A172 (cell line): ENCODE results near the gene PANK3. TPM values are rescaled to one million over a fixed set of nuclear protein-coding genes. Genes with fewer than 3 reads are reported as not detected.
"Not testable (repeated sequence)": the region's sequence is repeated elsewhere in the genome, so short reads cannot be mapped to it uniquely, and the experiment has no call there.

ENCODE experiments used
- DNase-seq: peaks from one replicate; pipeline ENCODE4 v3.0.0-alpha.2; 2015; ENCODE audit warnings: low spot score
- total RNA-seq: library from RNA; depleted of rRNA; stranded (reverse); fragments of >200 nt; shearing (Covaris generic); gene quantifications from 2 replicates; pipeline ENCODE4 v1.2.3, GENCODE V29; 2014; rRNA removed

PANK3 gene
- 49.0 and 62.3 TPM in 2 replicates for total RNA-seq

DNA sequence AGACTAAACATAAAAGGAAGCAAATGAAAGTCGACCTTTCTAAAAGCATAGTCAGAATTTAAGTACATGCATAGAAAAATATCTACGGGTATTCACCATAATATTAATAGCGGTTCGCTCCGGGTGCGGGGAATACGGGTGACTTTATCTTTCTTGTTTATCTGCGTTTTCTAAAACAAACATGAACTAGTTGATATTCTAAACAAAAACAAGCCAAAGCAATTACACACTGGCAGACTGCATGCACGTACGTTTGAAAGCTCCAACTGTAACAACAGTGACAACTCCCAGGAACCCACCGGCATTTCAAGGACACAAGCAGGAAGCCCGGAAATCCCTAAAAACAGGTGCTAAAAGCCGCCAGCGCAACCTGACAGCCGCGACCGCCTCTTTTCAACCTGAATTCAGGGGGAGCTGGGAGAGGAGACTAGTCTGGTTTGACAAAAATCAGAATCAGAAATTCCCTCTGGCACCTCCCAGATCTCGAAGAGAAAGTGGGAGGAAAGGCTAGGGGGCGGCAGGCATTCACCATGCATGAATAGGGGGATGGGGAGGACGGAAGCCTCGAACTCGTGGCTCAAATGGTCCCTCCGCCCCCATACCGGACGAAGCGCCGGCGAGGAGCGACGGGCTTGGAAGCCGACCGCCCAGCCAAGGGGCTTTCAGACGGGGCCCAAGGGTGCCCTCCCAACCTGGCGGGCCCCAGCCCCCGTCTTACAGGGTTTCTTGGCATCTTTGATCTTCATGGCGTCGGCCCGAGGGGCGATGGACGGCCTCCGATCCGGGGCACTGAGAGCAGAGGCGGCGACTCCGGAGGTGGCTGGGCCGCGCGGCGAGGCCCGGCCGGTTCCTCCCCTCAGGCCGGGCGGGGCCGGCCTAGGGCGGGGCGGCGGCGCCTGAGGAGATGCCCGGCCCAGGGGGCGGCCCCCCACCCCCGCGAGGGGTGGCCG, at the start of gene PANK3:
PANK3 (minus strand) TSS at position 831 of the 950 bp plus-strand sequence; CDS start at position 746, 85 bp downstream.
- DNase-seq = peak; percentile 67

DNA sequence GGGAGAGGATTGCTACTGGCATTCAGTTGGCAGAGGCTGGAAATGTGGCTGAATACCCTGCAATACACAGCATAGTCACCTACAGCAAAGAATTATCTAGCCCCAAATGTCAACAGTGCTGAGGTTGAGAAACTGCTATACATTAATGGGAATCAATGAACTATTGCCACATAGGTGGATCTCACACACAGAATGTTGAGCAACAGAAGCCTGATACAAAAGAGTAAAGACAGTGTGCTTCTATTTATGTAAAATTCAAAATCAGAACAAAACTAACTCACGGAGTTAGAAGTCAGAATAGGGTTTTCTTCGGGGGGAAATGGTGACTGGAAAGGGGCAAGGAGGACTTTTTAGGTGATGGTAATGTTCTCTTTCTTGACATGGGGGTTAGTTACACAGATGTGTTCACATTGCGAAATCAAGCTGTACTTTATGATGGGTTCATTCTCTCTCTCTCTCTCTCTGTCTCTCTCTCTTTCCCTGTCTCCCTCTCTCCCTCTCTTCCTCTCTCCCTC, 45.7 kb upstream of the PANK3 start:
- DNase-seq = no peak

DNA sequence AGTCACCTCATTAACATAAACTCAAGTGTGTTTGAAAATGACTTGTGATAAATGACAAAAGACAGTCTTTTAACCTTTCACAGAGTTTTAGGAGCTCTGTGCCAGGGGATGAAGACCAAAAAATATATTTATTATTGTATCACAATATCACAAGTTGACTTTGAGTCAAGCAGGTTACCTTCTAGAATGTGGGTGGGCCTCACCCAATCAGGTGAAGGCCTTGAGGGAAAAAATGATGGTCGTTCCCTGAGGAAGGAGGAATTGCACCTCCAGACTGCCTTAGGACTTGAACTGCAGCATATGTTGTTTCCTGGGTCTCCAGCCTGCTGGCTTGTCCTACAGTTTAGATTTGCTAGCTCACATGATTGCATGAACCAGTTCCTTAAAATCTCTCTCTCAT, 41.6 kb upstream of the PANK3 start:
- DNase-seq = no peak

DNA sequence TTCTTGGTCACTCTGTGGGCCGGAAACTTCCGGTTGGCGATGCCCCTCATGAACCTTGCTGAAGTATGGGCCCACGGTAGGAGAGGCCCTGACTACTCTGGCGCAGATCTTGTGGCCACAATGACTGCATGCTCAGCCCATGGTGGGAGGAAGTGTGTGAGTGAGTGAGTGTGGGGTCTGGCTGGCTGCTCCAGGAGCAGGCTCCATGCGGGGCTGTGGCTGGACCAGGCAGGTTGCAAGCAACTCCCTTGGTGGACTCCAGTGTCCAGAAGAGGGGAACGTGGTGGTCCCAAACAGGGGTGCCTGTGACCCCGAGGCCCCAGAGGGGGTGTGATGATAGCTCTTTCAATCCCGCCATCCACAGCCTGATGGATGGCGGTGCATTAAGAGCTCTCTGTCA, 35.5 kb upstream of the PANK3 start:
- no peak for DNase-seq

DNA sequence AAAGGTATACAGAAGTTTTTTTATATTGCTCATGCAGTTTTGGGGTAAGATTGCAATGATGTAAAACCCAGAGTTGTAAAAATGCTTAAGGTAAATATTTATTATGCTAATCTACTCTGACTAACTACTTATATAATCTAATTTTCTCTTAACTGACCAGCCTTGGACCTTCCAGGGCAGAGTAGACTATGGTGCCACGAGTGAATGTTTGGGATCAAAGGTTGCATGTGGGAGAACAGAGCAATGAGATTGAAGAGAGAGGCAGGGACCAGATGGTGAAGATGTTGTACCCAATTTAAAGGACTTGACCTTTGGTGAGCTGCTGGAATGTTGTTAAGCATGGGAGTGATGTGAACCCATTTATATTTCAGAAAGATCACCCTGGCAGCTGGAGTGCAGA, 34.8 kb upstream of the PANK3 start:
- no peak for DNase-seq

DNA sequence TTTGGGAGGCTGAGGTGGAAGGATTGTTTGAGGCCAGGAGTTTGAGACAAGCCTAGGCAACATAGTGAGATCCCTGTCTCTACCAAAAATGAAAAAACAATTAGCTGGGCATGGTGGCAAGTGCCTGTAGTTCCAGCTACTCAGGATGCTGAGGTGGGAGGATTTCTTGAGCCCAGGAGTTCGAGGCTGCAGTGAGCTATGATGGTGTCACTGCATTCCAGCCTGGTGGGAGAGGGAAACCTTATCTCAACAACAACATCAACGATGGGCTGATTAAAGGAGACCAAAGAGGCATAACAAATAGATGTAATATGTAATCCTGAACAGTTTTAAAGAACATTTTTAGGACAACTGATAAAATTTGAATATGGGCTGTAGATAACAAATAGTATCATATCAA, 34.2 kb upstream of the PANK3 start:
- DNase-seq = no peak

DNA sequence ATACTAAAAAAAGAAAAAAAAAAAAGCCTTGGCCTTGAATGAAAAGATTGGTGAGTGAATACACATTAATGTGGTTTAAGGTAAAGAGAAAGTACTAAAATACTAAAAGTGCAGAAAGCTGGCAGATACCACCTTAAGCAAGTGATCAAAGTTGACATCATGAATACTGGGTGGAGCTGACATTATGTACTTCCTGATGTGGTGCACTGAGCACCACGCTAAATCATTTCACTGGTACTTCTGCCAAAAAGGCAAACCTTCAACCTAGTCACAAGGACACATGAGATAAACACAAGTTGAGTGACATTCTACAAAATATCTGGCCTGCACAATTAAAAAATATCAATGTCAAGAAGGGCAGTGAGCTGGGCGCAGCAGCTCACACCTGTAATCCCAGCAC, 33.8 kb upstream of the PANK3 start:
- DNase-seq = peak; percentile 30

DNA sequence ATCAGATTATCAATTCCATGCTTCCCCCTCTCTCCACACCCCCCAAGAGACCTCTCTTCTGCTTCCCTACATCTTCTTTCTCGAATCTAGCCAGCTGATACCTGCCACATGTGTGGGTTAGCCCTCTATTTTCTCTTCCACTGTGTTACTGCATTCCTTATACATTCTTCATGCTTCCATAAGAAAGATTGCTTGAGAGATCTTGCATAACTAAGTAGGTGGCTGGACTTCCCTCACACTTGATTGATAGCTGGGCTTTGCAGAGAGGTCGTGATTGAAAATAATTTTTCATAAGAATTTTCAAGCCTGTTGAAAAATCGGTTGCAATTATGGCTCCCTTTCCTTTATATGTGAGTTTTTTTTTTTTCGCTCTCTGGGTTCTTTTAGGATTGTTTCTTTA, 33.0 kb upstream of the PANK3 start:
- DNase-seq = no peak

DNA sequence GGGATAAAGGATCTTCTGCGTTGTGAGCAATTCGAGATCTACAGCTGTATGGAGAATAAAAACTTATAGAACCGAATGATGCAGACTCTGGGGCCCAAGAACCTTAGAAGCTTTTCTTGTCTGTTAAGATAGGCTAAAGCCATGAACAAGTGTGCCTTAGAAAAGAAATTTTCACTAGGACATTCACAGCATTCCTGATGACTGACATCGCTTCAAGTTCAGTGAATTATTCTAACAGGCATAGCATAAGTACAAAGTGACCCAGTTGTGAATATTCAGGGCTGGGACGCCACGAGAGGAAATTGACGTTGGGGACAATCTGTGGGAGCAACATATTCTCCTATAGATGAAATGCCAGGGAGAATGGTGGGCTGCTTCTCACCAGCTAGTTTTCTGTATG, 32.0 kb upstream of the PANK3 start:
- DNase-seq = peak; percentile 20

DNA sequence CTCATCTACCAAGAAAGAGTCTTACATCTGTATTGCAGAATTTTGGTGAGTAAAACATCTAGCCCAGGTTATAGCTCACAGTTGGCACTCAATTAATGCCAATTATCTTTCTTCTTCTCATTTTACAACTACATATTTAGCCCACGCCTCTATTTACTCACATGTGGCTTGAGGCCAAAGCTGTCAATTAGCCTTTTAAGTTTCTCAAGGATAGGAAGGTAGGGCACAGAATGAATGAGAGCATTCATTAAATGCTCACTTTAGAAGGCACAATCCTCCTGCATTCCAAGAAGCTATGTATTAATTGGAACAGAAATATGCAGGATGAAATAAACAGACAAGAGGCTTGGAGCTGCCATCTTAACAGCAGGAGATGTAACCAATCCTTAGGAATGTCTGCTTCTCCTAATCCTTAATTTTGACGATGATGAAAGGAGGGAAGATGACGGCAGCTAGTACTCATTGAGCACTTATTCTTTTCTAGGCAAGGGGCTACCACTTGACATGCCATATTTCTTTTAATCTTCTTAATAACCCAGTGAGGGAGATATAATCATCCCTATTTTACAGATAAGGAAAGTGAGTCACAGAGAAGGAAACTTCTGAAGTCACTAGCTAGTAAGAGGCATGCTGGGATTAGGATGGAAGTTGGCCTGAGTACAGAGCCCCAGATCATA, 30.8 kb upstream of the PANK3 start:
- DNase-seq = peak; percentile 30

DNA sequence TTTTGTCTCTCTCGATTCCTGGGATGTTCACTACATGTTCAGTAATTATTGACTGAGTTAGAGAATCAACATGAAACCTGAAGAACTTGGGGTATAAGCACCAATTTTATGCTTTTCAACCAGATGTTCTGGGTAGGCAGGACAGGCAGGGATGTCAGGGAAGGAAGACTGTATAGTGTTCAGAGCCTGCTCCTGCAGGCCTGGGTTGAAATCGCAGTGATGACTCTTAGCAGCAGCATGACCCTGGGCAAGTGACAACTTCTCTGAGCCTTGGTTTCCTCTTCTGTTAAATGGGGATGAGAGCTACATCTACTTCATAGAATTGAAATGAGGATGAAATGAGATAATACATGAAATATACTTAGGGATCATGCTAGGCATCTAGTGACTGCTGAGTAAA, 29.7 kb upstream of the PANK3 start:
- DNase-seq = no peak

DNA sequence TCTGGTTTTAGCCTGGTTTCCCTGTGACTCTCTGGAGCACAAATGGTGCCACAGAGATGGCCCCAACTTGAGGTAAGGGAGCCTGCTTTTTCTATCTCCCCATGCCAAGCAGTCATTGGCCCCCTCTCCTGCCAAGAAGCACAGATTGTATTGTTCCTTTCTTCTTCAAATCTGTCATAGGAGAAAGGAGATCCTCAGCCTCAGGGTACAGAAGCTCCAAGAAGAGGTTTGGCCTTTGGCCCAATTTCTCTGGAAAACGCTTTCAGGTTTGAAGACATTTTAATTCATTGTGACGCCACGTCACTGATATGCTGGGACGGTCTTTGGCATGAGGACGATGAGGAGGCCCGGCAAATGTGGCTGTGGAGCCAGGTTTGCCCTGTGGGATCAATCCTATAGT, 29.2 kb upstream of the PANK3 start:
- DNase-seq = no peak

DNA sequence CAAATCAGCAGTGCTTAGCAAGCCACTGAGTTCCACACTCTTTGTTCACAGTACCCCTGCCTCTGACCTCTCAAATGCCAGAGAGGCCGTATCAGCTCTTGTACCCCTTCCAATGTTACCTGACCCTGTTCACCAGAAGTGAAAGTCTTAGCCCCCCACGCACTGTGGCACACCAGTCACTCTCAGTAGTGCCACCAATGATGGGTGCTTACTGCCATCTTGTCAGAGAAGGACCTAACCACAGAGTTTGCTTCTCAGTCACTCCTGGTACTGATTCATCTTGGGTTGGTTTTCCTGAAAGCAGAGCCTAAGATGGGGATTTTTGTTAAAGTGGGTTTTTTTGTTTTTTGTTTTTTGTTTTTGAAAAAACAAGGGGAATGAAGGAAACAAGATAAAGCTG, 28.8 kb upstream of the PANK3 start:
- no peak for DNase-seq

DNA sequence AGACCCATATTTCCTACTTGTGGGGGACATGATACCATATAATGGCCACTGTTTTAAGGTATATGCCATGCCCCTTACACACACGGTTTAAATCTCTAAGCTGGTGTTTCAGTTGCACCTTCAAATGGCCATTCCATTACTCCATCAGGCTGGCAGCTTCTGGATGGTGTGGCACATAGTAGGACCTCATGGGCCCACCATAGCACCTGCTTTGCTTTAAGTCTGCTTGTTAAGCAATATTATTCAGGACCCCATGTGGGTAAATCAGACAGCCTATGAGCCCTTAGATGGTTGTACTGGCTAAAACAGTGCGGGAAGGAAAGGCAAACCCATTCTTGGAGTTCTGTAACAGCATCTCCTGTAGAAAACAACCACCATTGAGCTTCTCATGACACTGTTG, 27.4 kb upstream of the PANK3 start:
- DNase-seq = no peak

DNA sequence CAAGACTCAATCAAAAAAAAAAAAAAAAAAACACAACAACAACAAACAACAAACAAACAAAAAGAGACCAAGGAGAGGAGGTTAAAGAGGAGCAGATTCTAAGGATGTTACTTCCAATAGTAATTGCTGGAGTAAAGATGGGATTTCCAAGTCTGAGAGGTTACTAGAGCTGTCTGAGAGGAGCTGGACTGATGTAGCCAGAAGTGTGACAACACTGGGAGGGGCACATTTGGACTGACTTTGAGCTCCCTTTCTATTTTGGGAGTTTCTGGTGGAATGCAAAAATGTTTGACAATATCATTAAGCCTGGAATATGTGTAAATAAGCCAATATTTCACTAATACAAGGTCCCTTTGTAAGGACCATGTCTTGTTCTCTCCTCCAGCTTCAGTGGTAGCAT, 25.3 kb upstream of the PANK3 start:
- DNase-seq = no peak

DNA sequence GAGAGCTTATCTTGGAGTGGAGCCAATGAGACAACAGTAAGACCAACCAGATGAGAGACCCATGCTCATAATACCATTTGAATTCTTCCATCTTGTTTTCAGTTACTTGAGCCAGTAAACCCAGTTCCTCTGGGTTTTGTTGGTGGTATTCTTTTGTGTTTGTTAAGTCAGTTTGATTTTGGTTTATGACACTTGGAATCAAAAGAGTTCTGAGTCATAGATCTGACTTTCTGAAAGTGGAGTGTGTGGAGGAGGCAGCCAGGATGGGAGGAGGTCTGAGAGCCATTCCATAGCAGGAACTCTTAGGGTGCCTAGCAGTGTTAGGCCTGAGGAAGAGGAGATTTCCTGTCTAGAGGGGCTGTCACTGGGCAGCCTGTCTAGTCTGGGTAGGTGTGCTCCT, 24.6 kb upstream of the PANK3 start:
- DNase-seq = peak; percentile 24

DNA sequence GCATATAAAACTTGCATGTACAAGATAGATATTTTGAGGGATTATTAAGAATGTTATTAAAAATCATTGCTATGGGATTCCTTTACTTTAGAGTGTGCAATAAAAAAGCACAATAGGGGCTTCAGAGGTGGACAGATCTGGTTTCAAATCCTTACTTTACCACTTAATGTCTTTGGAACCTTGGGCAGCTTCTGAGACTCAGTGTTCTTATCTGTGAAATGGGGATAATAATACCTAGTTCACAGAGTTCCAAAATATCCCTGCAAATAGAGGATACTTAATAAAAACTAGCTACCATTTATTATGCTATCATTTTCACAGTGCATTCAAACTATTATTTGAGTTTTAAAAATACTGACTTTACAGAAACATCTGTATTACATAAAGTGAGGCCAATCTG, 23.3 kb upstream of the PANK3 start:
- no peak for DNase-seq

DNA sequence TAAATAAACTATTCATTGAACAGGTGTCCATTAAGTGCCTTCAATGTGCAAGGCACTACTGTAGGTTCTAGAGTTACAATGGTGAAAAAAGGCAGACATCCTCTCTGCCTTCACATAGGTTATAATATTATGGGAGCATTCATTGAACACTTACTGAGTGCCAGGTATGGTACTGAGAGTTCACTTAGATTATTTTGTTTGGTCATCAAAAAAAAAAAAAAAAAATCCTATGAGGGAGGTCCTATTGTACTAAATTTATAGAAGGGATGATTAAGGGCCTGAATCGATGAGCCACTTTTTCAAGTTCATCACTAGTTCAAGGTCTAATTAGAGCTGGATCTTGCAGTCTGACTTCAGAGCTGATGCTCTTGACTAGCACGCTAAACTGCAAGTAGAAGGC, 22.8 kb upstream of the PANK3 start:
- no peak for DNase-seq

DNA sequence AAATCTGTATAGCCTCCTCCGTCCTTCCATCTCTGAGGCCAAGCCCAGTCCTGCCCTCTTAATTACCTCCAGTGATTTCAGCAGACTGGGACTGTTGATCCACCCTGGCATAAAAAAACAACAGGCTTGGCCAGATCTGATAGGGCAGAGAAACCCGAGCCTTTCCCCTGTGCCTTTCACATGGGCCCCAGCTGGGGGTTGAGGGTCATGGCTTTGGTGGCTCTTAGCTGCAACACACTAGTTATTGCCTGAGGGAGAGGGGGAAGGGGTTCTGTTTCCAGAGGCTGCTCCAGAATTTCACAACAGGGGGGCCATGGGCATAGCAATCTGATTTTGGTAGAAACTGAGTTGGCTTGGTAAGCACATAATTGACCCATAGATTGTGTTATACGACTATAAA, 21.2 kb upstream of the PANK3 start:
- no peak for DNase-seq

DNA sequence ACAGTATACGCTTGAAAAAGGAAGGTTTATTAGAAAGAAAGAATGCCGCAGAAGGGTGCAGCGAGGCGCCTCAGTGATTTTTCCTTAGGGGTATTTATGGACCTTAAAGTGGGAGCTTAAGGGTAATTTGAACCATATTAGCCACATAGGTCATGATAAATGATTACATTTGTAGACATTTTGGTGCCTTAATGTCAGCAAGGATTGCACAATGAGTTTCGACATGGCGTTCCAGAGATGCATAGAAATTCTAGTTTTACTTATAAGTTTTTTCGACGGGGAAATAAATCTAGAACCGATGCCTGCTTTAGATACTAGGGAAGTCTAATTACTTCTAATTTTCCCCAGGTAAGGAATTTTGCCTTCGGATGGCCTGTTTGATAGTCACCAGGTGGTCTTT, 20.7 kb upstream of the PANK3 start:
- DNase-seq = no peak

DNA sequence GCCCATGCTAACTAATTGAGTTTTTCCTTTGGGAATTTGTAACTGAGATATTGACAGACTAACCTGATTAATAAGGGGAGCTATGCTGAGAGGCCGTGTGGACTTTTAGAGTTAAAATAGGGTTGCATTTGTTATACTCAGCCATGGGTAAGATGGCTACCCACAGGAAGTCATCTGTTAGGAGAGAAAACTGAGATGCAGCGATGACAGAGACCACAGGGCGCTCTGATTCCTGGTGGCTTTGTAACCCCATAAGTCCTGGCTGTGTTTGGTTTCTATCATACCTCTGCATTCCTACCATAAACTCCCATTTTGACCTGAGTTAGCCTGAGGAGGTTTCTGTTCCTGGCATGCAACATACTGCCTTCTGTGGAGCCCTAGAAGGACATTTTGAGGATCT, 19.5 kb upstream of the PANK3 start:
- DNase-seq = no peak

DNA sequence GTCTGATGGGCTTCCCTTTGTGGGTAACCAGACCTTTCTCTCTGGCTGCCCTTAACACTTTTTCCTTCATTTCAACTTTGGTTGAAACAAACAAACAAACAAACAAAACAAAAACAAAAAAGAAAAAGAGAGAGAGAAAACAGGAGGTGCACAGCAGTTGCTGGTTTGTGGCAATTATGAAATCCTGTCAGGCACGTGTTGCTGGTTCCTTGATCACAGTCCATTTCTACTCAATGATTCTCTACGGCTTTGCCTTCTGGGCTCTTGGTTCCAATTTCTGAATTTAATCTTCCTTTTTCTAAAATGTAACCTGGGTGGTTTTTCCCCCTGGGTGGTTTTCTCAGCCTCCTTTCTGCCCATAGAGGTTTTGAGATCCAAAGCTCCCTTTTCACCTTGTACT, 17.8 kb upstream of the PANK3 start:
- no peak for DNase-seq

DNA sequence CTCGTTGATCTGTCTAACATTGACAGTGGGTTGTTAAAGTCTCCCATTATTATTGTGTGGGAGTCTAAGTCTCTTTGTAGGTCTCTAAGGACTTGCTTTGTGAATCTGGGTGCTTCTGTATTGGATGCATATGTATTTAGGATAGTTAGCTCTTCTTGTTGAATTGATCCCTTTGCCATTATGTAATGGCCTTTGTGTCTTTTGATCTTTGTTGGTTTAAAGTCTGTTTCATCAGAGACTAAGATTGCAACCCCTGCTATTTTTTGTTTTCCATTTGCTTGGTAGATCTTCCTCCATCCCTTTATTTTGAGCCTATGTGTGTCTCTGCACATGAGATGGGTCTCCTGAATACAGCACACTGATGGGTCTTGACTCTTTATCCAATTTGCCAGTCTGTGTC, 17.0 kb upstream of the PANK3 start:
- not testable (repeated sequence) for DNase-seq
